ENCODE results near the gene IRAG1.
"Not testable (repeated sequence)": the region's sequence is repeated elsewhere in the genome, so short reads cannot be mapped to it uniquely, and the experiment has no call there.

Gene IRAG1

DNA sequence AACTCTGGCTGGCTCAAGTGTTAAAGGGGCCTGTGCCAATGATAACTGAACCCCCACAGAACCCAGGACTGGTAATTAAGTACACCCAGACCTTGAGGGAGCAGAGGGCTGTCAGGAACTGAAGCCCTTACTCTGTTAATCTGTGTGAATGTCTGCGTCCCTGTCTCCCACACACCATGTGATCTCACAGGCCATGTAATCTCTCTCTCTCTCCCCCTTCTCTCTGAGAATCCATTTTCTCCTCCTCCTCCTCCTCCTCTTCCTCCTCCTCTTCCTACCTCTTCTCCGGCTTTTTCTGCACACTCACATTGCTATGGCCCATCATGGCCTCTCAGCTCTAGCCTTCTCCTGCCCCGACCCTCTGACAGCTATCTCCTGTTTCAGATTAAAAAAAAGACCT, 14.6 kb upstream of the IRAG1 start:
- no peak for DNase-seq

DNA sequence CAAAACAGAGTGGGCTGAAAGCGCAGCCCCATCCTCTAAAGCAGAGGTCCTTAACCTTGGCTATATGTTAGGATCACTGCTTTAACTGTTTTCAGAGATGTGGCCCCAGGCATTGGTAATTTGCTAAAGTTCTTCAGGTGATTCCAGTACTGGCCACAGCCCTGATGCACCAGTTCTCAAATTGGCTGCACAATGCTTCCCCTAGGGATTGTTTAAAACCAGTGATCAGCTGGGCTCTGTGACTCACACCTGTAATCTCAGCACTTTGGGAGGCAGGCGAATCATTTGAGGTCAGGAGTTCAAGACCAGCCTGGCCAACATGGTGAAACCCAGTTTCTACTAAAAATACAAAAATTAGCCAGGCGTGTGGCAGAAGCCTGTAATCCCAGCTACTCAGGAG, 8.4 kb upstream of the IRAG1 start:
- no peak for DNase-seq

DNA sequence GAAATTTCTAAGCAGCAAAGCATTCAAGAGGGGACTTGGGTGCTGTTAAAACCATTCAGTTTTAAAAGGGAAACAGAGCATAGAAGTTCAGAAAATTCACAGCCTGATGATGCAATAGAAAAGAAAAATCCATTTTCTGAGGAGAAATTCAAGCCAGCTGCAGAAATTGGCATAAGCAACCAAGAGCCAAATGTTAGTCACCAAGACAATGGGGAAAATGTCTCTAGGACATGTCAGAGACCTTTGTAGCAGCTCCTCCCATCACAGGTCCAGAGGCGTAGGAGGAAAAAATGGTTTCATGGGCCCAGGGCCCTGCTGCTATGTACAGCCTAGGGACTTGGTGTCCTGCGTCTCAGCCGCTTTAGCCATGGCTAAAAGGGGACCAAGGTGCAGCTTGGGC, 5.5 kb upstream of the IRAG1 start:
- no peak for DNase-seq

DNA sequence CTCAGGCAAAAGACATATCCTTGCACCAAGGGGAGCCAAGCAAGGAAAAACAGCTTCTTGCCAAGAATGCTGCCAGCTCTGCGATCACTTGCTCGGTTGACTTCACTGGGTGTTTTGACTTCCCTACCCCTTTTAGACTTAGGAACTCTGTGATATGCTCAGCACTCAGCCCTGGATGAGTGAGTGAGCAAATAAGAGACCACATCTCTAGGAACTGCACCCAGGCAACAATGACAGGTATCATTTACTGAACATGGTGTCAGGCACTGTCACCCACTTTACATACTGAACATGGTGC, 3.7 kb upstream of the IRAG1 start:
- DNase-seq, result no peak

DNA sequence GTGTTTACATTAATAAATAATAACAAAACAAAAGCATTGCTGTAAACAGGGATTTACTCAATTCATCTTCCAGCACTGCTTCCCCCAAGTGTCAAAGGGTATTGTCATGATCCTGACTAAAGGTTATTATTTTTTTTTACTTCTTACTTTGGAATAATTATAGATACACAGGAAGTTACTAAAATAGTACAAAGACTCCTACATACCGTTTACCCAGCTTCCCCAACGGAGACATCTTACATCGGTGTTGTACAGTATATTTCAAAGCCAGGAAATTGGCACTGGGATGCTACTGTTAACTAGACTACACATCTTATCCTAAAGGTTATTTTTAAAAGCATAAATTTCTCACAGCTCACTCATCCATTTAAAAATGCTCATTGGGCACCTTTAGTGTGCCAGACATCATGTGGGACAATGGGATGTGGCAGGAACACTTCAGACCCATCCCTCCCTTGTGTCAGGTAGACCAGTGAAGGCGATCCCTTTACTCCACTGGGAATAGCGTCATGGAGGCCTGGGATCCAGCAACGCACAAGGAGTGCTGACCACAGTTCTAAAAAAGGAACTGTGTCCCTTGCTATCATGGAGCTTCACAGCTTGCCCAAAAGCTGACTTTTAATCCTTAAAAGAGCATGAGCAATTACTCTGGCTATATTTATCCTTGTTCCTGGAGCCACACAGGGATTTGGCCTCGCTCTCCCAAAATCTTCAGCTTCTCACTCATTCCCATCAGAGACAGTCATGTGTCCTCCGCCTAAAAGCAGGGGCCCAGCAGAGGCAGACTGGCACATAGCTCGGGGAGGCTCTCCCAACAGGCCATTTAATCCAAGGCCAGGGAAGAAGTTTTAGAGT, 3.1 kb upstream of the IRAG1 start:
- DNase-seq, result no peak

DNA sequence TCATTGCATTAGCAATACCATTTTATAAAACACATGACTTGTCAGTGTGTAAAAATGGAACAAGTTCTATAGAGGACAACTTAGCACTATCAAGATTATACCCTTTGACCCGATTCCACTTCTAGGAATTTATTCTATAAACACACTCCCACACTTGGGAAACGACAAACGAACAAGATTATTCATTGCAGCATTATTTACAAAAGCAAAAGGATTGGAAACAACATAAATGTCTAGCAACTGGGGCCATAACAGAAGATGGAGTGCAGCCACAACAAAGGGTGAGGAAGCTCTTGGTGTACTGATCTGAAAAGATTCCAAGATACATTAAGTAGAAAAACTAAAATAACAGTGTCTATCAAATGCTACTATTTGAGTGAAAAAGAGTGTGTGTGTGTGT, 2.3 kb upstream of the IRAG1 start:
- no peak for DNase-seq

DNA sequence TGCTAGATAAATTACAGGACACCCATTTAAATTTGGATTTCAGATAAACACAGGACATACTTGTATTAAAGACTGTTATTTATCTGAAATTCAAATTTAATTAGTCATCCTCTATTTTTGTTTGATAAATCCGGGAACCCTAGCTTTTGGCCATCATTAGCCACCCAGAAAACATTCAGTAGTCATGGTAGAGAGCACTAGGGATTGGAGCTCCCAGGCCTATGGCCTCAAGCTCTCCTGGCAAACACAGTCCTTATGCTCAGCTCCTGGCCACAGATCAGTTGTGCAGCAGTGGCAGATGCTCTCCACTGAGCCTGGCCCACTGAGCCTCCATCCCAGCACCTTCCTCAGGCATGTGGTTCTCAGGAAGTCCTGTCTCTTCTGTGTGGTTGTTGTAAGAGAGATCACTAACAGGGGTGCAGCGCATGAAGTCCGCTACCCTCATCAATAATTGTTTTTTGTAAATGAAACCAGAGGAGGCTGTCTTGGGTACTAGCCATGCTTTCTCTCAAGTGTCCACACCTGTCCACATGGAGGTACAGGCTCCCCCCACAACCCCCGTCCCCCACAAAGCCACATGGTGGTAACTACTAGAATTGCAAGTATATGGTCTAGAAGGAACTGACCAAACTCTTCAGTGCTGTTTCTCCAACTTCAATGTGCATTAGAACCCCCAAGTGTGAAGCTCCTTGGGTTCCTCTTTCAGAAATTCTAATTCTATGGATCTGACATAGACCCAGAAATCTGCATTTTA, 1.1 kb upstream of the IRAG1 start:
- no peak for DNase-seq

DNA sequence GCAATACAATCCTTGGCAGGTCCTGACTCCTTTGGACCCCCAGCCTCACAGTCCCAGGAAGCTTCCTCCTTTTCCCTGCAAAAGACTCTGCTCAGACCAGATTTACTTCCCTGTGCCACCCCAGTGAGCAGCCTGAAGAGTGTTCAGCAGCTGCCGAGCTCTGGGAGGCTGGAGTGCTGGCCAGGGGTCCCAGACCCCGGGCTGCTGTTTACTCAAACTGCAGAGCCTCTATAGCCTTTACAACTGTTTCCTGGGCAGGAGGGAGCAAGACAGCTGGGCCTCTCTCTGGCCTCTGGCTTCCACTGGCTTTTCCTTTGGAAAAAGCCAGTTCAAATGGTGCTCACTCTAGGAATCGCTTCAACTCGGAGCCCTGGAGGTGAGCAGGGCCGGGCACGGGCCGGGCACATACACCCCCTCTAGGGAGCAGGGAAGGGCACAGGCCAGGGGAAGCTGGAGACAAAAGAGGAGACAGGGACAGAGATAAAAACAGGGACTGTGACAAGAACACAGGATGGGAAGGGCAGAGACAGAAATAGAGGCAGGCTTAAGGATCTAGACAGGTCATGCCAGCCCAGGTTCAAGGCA, 932 bp downstream of the IRAG1 start:
- no peak for DNase-seq

DNA sequence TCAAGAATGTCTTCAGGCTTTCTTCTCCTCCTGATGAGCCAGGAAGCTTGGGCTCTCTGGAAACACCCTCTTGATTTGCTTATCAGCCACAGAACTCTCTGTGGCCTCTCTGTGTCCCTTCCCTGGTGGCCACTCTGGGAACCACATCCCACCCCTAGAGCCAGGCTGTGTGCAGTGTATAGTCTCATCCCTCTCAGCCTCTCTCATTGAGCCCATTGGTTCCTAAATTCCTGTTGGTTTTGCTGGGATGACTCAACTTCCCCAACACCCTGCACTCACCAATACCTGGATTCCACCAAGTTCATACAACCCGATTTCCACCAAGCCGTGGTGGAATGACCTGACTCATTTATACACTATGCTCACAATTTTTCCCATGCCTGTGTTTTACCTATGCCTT, 5.2 kb downstream of the IRAG1 start:
- DNase-seq, result no peak

DNA sequence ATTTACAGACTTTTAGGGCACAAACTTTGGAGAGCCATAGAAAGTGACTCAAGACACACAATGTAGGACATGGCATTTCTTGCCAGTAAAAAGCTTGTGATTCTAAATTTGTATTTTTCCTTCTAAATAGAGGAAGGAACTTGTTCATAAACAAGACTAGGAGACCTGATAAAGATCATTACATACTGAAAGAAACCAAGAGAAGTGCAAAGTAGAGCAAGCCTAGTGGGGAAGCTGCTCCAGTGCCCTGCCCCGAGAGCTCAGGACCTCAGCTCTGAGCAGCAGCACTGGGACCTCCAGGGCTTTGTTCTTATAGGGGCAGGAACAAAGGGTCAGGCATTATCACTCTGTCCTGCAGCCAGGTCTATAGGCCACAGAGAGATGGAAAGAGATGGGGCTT, 7.2 kb downstream of the IRAG1 start:
- no peak for DNase-seq

DNA sequence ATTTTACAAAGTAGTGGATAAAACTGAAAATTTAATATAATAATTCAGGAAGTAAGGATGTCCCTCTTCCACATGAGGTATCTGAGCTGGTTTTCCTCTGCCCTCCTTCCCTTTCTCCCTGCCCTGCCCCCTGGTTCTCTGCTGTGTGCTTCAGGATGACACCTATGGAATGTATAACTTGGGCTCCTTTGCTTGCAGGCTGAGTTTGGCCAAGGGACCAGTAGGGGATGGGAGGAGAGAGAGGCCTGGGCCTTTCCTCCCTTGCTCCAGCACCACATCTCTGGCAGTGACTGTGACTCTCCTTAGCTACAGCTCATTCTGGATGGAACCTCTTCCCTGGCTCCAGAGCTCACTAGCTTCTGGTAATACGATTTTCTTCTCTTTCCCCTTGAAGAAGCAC, 10.1 kb downstream of the IRAG1 start:
- no peak for DNase-seq

DNA sequence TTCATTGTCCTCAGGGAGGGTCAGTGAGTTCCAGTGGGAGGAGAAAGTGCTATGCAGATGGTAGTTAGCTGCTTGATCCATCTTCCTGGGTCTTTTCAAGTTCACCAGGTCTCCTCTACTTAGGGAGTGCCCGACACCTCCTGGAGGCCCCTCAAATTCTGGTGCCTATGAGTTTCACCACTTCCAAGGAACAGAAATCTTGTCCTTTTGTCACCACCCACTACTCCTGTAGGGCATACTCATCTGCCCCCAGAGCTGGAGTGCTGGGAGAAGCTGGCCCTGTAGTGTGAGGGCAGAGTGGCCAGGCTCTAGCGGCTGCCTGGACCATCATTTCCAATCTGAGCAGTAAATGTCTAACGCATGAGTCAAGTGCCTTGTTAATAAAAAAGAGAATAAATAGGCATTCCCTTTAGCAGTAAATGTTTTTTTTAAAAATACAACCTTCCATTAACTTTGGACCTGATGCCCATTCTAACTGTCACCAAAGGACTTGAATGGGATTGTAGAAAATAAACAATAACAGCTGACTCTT, 12.5 kb downstream of the IRAG1 start:
- DNase-seq, result peak; percentile 35

DNA sequence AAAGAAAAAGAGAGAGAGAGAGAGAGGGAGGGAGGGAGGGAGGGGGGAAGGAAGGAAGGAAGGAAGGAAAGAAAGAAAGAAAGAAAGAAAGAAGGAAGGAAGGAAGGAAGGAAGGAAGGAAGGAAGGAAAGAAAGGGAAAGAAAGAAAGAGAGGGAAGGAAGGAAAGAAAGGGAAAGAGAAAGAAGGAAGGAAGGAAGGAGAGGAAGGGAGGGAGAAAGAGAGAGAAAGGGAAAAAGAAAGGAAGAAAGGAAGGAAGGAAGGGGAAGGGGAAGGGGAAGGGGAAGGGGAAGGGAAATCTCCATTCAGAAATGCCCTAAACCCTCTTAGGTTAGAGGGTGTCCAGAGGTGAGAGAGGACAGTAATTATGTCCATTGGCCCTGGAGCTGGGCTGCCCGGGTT, 13.3 kb downstream of the IRAG1 start:
- DNase-seq, result not testable (repeated sequence)

DNA sequence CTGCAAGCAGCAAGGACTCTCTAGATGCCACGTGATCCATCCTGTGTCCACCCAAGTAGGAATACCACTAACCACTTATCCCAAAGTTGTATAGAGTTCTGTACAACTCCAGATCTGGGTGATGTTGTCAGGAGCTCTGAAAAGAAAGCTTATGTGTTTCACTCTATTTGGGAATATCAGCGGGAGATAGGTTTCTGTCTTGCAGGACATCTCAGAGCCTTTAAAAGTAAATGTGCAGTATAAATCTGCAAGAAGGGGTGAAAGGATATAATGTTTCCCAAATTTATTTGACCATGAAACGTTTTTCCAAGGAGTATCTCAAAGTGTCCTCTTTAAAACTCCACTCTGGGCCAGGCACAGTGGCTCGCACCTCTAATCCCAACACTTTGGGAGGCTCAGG, 13.9 kb downstream of the IRAG1 start:
- no peak for DNase-seq

DNA sequence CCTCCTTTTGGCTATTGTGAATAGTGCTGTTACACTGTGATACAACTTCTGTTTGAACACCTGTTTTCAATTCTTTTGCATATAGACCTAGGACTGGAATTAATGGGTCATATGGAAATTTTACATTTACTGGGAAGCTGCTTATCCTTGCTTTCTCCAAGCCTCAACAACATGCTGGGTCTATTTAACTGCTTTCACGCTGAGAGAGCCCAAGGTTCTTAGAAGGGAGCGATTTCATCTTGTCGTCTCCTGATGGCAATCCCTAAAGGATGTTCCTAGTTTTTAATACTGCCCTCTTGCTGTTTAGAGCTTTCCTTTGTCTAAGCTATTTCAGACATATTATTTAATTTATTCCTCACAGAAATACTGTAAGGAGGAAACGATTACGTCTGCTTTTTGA, 15.5 kb downstream of the IRAG1 start:
- no peak for DNase-seq

DNA sequence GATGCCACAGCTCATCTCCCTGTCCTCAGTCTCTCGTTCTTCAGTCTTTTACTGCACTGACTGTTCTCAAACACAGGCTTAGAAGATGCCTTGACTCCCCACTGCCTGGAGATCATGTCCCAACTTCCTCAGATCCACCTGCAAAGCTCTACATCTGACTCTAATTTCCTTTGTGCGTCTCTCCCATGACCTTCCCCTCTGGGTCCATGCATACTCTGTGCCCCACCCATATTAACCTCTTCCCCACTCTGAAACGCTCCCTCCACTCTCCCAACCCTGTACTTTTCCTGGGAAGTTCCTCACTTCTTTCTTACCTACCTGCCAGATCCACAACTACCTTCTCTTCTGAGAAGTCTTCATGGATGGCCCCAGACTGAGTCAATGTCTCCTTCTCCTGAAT, 16.6 kb downstream of the IRAG1 start:
- no peak for DNase-seq

DNA sequence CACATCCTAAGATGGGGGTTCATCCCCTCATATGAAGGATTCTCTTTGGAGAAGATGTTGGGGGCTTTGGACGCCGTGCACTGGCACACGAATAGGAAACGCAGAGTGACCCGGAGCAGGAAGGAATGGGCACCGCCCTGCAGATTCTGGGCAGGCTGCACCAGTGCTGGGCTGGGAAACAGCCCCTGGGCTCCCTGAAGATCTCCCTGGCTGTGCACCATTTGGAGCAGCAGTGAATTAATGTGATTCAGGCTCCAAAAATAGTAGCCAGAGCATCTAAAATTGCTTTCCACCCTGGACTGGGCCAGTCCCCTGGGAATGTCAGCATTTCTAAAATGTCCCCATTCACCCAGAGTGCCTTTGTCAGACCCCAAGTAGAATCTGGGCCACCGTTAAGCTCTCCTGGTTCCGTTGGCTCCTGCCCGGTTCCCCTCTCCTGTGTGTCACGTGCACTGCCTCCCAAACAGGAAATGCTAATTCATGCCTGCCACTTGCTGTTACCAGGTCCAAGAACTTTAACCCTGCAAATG, 18.6 kb downstream of the IRAG1 start:
- DNase-seq, result no peak

DNA sequence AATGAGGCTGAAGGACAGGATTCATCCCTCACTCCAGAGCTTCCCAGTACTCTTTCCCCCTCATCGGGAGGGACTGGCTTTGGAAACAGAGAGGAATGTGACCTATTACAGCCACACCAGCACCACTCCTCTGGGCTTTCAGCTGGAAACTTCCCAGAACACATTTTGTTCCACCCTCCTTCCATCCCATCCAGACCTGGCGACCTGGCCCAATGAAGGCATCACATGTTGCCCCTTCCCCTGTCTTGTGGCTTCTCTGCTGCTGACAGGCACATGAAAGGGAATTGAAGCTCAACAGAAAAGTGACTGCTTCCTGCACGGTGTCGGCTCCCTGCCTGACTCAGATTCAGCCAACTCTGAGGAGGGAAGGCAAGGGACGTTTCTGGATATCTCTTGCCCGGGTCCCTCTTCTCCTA, 19.1 kb downstream of the IRAG1 start:
- no peak for DNase-seq

DNA sequence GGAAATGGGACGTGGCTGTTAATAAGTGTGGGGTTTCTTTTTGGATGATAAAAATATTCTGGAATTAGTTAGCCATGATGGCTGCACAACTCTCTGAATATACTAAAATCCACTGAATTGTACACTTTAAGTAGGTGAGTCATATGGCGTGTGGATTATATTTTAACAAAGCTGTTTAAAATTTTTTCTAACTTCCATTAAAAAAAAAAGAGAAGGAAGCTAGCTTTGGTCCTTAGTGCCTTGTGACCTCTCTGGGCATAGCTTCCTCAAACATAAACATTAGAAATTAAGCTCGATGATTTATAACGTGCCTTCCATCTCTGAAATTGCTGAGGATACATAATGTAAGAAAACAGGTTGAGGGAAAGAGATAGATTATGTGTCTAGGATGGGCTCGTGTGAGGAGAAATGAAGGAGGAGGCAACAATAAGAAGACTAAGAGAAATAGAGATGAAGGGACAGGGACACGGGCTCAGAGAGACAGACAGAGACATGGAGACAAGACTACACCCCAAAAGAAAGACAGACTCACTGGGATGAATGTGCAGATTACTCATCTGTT, 20.0 kb downstream of the IRAG1 start:
- no peak for DNase-seq

DNA sequence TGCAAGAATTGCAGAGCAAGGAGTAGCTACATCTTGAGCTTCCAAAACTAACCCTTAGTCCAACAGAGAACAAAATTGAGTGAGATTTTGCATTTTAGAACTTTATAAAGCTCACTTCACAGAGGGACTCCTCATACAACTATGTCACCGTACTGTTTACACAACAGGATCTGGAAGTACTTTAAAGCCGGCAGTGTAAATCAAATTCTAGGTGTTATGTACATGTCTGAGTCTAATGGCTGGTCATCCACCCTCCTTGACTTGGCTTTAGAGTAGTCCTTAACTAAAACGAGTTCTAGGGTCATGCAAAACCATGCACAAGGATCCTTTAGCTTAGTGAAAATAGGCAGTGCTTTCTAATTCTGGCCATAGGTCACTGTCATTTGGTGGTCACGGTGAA, 23.5 kb downstream of the IRAG1 start:
- DNase-seq, result peak; percentile 58

DNA sequence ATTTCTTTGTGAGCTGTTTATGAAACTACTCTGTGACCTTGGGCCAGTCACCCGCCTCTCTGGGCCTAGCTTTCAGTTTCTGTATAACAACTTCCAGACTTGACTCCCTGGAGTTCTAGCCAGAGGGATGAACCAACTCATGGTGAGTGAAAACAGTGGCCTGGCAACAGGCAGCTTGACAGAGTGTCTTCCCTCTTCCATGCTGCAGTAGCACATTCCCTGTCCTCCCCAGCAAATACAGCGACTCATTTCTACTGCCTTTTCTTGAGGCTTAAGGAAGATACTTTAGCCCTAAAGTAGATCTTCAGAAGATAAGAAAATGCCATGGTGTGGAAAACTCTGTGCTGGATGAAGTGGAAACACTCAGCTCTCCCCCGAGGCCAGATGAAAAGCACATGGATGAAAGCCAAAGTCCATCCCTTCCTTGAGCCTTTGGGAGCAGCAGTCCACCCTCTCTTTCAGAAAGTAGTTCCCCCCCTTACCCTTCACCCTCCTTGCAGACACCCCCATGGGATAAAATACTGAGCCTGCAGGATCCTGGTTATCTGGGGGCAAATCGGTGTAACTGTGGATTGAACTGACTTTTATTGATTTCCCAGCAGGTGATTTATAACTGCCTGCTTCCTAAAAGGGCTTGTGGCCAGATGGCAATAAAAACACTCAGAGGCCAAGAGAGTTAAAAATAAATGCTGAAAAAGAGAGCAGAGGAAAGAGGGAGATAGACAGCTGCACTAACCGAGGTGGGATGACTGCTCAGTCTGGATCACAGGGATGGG, 24.1 kb downstream of the IRAG1 start:
- peak; percentile 63 for DNase-seq

DNA sequence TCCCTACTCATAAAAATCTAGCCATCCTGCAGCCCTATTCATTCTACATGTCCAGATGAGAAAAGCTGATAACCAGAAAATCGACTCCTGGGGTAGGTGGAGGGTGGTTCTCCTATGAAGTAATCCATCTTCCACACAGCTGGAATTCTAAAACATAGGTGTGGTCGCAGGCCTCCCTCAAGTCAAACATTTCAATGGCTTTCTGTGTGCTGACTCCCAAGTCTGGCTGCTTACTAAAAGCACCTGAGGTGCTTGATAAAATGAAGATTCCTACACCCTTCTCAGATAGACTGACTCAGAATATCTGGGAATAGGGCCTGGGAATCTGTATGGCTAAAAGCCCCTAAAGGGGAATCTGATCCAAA, 26.1 kb downstream of the IRAG1 start:
- no peak for DNase-seq
